ENCODE data around the gene F12. TPM values are rescaled to one million over a fixed set of nuclear protein-coding genes. Genes with fewer than 3 reads are reported as not detected.

The F12 gene
- total RNA-seq, 1 donor from 2014 or later = 0.69 TPM

DNA sequence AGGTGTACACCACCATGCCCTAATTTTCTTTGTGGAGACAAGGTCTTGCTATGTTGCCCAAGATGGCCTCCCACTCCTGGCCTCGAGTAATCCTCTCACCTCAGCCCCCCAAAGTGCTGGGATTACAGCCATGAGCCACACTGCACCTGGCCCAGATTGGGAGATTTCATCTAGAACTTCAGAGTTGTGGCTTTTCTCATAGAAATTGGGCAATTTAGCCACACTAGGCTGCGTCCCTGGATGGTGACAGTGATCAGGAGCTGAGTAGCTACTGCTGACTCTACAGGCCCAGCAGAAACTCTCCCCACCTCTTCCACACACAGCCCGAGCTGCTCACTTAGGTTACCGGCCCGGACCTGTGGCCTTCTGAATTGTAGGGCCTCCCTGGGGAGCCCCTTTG, 16.6 kb downstream of the F12 start:
- intact Hi-C loops (cut with DNase I) = loop anchor here (5.0 kb wide), 1 partner anchor 110 kb away; no protein-coding TSS in a partner anchor
- no peaks in the 10 kb centered on the region for H3K36me3 ChIP-seq
- H3K4me1 ChIP-seq = peaks cover 9% of the 10 kb centered on the region
- ATAC-seq = no peak
- H3K4me3 ChIP-seq = no peak overlapping the region
- TF ChIP-seq, protein P1, sequence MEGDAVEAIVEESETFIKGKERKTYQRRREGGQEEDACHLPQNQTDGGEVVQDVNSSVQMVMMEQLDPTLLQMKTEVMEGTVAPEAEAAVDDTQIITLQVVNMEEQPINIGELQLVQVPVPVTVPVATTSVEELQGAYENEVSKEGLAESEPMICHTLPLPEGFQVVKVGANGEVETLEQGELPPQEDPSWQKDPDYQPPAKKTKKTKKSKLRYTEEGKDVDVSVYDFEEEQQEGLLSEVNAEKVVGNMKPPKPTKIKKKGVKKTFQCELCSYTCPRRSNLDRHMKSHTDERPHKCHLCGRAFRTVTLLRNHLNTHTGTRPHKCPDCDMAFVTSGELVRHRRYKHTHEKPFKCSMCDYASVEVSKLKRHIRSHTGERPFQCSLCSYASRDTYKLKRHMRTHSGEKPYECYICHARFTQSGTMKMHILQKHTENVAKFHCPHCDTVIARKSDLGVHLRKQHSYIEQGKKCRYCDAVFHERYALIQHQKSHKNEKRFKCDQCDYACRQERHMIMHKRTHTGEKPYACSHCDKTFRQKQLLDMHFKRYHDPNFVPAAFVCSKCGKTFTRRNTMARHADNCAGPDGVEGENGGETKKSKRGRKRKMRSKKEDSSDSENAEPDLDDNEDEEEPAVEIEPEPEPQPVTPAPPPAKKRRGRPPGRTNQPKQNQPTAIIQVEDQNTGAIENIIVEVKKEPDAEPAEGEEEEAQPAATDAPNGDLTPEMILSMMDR (IDR thresholded peaks at IDR 0.05) = no peak
- H3K27ac ChIP-seq = no peak overlapping the region
- no peaks in the 10 kb centered on the region for H3K9me3 ChIP-seq
- no peaks in the 10 kb centered on the region for H3K27me3 ChIP-seq
- no peak for DNase-seq

DNA sequence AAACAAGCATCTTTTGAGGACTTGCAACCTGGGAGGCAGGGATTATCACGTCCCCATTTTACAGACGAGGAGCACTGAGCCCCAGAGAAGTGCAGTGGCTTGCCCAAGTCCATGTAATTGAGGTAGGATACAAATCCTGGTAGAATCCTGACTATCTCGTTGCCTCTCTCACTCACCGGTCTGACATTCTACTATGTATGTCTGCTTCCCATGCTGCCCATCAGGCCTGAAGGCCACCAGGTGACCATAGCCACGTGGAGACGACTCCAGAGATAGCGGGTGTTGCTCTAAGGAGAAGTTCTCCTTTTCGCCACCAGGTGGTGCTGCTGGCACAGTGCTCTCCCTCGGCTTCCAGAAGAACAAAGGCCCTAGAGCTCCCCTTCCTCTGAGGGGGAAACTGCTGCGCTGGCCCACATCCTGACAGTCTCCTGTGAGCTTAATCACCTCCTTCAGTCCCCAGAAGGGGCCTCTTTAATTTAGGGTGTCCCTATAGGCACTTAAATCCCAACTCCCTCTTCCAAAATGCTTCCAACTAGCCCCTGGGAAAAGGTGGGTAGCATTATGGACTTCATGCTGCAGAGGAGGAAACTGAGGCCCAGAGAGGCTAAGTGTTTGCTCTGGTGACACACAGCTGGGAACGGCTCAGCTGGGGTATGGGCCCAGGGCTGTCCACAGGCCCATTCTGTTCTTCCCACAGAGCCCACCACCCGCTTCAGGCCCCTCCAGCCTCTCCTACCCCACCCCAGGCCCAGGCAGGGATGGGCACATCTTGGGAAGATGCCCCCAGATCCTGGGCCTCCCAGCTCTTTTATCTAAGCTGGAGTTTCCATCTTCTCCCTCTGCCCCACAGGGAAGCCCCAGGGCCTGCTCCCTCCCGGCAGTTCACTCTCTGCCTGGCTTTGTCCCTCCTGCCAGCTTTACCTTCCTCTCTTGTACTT, 18.7 kb downstream of the F12 start:
- intact Hi-C loops (cut with DNase I) = loop anchor here (5.0 kb wide), 1 partner anchor 112 kb away; no protein-coding TSS in a partner anchor
- Histone ChIP-seq H3K27ac (peak overlapping the region; percentile 42), H3K4me1 (peaks cover 9% of the 10 kb centered on the region), H3K27me3 (peaks cover 5% of the 10 kb centered on the region), H3K9me3 (no peaks in the 10 kb centered on the region), H3K4me3 (no peak overlapping the region), H3K36me3 (no peaks in the 10 kb centered on the region)
- DNase-seq (peak; percentile 82), ATAC-seq (peak; percentile 92)
- TF ChIP-seq, protein P1 (IDR thresholded peaks at IDR 0.05) = peak; percentile 99

DNA sequence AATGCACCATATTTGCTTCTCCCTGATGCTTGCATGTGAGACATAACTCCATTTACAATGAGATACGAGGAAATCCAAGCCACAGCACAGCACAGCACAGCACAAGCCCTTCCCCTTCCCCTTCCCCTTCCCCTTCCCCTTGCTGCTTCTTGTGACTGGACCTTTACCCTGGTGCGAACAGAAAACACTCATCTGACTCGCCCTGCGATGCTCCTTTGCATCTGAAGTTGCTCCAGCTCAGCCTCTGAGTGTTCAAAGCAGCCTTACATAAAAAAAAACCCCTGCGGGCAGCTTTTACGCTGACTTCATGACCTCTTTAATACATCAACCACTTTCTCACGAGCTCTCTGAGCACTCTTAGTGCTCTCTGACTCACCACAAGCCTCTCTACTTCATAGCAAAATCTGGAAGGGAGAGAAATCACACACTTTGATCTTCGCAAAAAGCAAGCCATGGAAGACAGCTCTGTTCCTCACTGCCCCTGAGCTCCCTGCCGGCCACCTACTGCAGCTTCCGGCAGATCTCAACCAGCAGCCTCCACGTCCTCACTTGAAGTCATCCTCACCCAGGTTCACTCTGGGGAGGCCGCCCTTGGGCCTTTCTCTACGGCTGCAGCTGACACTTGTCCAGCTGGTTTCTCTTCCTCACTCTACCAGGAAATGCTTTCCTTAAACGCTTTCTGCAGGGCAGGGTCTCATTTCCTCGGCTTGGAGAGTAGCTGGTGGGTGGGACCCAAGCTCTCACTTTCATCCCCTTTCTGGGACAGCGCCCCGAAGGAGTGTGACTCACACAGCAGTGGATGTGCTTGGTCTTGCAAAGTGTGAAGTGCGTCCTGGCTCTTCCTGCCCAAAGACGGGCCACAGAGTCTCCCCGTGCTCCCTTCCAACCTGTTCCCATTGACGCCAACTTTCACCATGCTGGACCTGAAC, 19.9 kb downstream of the F12 start:
- no peaks in the 10 kb centered on the region for H3K9me3 ChIP-seq
- H3K4me1 ChIP-seq = peaks cover 9% of the 10 kb centered on the region
- ATAC-seq = peak; percentile 6
- H3K36me3 ChIP-seq = no peaks in the 10 kb centered on the region
- H3K27ac ChIP-seq = peak overlapping the region; percentile 42
- no peak overlapping the region for H3K4me3 ChIP-seq
- DNase-seq = no peak
- TF ChIP-seq, protein P1 (IDR thresholded peaks at IDR 0.05) = no peak
- peaks cover 9% of the 10 kb centered on the region for H3K27me3 ChIP-seq
- intact Hi-C loops (cut with DNase I) = loop anchor here (5.0 kb wide), 1 partner anchor 113 kb away; no protein-coding TSS in a partner anchor

DNA sequence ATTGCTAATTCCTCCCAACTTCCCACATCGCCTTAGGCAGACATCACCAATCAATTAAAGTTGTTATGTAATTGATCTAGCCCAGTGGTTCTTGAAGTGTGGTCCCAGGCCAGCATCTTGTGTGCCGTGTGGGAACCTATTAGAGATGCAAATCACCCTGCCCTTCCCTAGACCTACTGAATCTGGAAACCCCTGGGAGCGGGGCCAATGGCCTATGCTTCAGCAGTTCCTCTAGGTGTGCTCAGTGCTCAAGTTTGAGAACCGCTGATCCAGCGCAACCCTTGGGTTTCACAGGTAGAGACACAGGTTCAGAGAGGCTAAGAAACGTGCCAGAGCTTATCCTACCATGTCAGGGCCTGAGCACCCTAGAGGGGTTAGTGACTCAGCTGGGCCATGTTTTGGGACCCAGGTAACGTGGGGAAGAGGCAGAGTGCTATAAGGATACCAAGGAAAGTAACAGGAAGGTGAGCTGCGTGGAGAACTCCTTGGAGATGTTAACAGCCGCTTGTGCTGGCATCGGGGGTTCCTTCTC, 20.8 kb downstream of the F12 start:
- Histone ChIP-seq H3K4me1 (peaks cover 9% of the 10 kb centered on the region), H3K27me3 (peaks cover 9% of the 10 kb centered on the region), H3K36me3 (no peaks in the 10 kb centered on the region), H3K4me3 (no peak overlapping the region), H3K9me3 (no peaks in the 10 kb centered on the region), H3K27ac (no peak overlapping the region)
- no peak for DNase-seq
- TF ChIP-seq, protein P1 (IDR thresholded peaks at IDR 0.05) = no peak
- no peak for ATAC-seq
- intact Hi-C loops (cut with DNase I) = no loop called here

DNA sequence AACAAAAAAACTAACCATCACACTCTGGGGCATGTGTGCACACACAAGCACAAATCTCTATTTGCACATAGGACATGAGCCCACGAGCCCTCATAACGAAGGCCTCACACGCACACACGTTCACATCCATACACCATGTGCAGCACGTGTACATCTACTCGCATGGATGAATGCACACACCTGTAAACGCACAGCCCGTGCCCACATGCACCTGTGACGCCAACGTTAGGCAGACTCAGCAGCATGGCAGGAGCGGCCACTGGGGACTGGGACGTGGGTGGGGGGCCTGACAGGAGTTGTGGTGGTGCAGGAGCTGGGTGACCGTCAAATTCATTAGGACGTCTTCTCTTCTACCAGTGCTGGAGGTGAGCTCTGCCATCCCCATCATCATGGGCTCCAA, 22.0 kb downstream of the F12 start:
- Histone ChIP-seq H3K27ac (no peak overlapping the region), H3K4me1 (peaks cover 9% of the 10 kb centered on the region), H3K9me3 (no peaks in the 10 kb centered on the region), H3K4me3 (no peak overlapping the region), H3K36me3 (no peaks in the 10 kb centered on the region), H3K27me3 (peaks cover 9% of the 10 kb centered on the region)
- ATAC-seq = no peak
- intact Hi-C loops (cut with DNase I) = no loop called here
- TF ChIP-seq, protein P1 (IDR thresholded peaks at IDR 0.05) = no peak
- no peak for DNase-seq
